Neural cell (in vitro differentiated cells): ENCODE measurements around the gene DNAJA3. TPM values are rescaled to one million over a fixed set of nuclear protein-coding genes. Genes with fewer than 3 reads are reported as not detected.

ENCODE experiments used
- H2AFZ ChIP-seq: fragments of 200-600, 300-800 bp; sonication (generic), shearing (Covaris generic); 2 replicates; pipeline ENCODE4 v1.6.0; 2014; ENCODE audit warnings: low read depth, mild to moderate bottlenecking, antibody characterized with exemption, low read length, moderate library complexity
- H3F3A ChIP-seq: fragments of 200-600 bp; shearing (Covaris generic); 2 replicates; pipeline ENCODE4 v1.6.1; 2016; ENCODE audit warnings: mild to moderate bottlenecking, moderate library complexity, mixed read lengths, antibody characterized with exemption, low read length; ENCODE audit not compliant: insufficient read depth, poor library complexity, severe bottlenecking
- H3K27ac ChIP-seq: fragments of 200-600, 300-800 bp; sonication (generic), shearing (Covaris generic); 2 replicates; pipeline ENCODE4 v1.5.1; 2014; ENCODE audit warnings: mild to moderate bottlenecking, low read length, moderate library complexity
- H3K27me3 ChIP-seq: fragments of 300-800, 200-600 bp; sonication (generic), shearing (Covaris generic); 2 replicates; pipeline ENCODE4 v1.6.0; 2014; ENCODE audit warnings: mild to moderate bottlenecking, low read depth, low read length, moderate library complexity; ENCODE audit not compliant: insufficient read depth
- H3K36me3 ChIP-seq: fragments of 300-800, 200-600 bp; sonication (generic), shearing (Covaris generic); 2 replicates; pipeline ENCODE4 v1.5.1; 2014; ENCODE audit warnings: mild to moderate bottlenecking, antibody characterized with exemption, low read length, moderate library complexity; ENCODE audit not compliant: insufficient read depth
- H3K4me2 ChIP-seq: fragments of 300-800, 200-600 bp; sonication (generic), shearing (Covaris generic); 2 replicates; pipeline ENCODE4 v1.6.0; 2014; ENCODE audit warnings: mild to moderate bottlenecking, low read length
- H3K4me3 ChIP-seq: fragments of 300-800, 200-600 bp; sonication (generic), shearing (Covaris generic); 2 replicates; pipeline ENCODE4 v1.5.1; 2014; ENCODE audit warnings: mild to moderate bottlenecking, low read length, moderate library complexity
- H3K79me2 ChIP-seq: fragments of 200-600 bp; shearing (Covaris generic); replicated peaks from 2 replicates; pipeline ENCODE4 v1.6.0; 2014; ENCODE audit warnings: mild to moderate bottlenecking, low read length, moderate library complexity; ENCODE audit not compliant: insufficient read depth
- H3K9ac ChIP-seq: fragments of 300-800, 200-600 bp; sonication (generic), shearing (Covaris generic); 2 replicates; pipeline ENCODE4 v1.6.1; 2016; ENCODE audit warnings: mild to moderate bottlenecking, low read length, mixed read lengths
- H3K9me2 ChIP-seq: fragments of 200-600 bp; shearing (Covaris generic); 2 replicates; pipeline ENCODE4 v1.6.1; 2016; ENCODE audit warnings: mild to moderate bottlenecking, low read length, mixed read lengths; ENCODE audit not compliant: insufficient read depth
- H3K9me3 ChIP-seq: fragments of 200-600, 300-800 bp; sonication (generic), shearing (Covaris generic); 2 replicates; pipeline ENCODE4 v1.6.1; 2016; ENCODE audit warnings: mild to moderate bottlenecking, mixed run types, low read length, moderate library complexity, mixed read lengths
- H4K20me1 ChIP-seq: fragments of 200-600 bp; shearing (Covaris generic); 2 replicates; pipeline ENCODE4 v1.6.1; 2016; ENCODE audit warnings: mild to moderate bottlenecking, mixed run types; ENCODE audit not compliant: insufficient read depth
- CTCF ChIP-seq: fragments of 450-650 bp; IDR thresholded peaks from 2 replicates; pipeline ENCODE4 v1.5.1; 2014; ENCODE audit warnings: antibody characterized with exemption, mild to moderate bottlenecking, moderate library complexity; ENCODE audit not compliant: poor library complexity, severe bottlenecking
- EP300 ChIP-seq: fragments of 450-650 bp; conservative IDR thresholded peaks from 2 replicates; pipeline ENCODE4 v1.6.1; 2014; ENCODE audit warnings: antibody characterized with exemption, mild to moderate bottlenecking, moderate library complexity; ENCODE audit not compliant: poor library complexity, severe bottlenecking
- EZH2 ChIP-seq: fragments of 200-600, 300-800 bp; shearing (Covaris generic), sonication (generic); IDR thresholded peaks from 2 replicates; pipeline ENCODE4 v1.6.1; 2014; ENCODE audit warnings: antibody characterized with exemption, low read length, borderline replicate concordance, mild to moderate bottlenecking; ENCODE audit not compliant: insufficient read depth, poor library complexity, severe bottlenecking
- MXI1 ChIP-seq: fragments of 450-650 bp; conservative IDR thresholded peaks from 2 replicates; pipeline ENCODE4 v1.6.1; 2014; ENCODE audit warnings: antibody characterized with exemption, mild to moderate bottlenecking; ENCODE audit not compliant: poor library complexity, severe bottlenecking
- POLR2AphosphoS5 ChIP-seq: IDR thresholded peaks from 2 replicates; pipeline ENCODE4 v1.6.1; 2012
- RAD21 ChIP-seq: fragments of 450-650 bp; conservative IDR thresholded peaks from 2 replicates; pipeline ENCODE4 v1.6.1; 2014; ENCODE audit warnings: antibody characterized with exemption, mild to moderate bottlenecking, moderate library complexity
- SMC3 ChIP-seq: fragments of 450-650 bp; conservative IDR thresholded peaks from 2 replicates; pipeline ENCODE4 v1.6.1; 2014; ENCODE audit warnings: antibody characterized with exemption, mild to moderate bottlenecking, moderate library complexity; ENCODE audit not compliant: poor library complexity
- TAF1 ChIP-seq: IDR thresholded peaks from 2 replicates; pipeline ENCODE4 v1.6.1; 2012; ENCODE audit warnings: low read depth
- polyA plus RNA-seq: library from polyadenylated mRNA; depleted of rRNA; stranded (reverse); fragments of >200 nt; gene quantifications from 2 replicates; pipeline ENCODE4 v1.2.3, GENCODE V29; 2014
- TF ChIP-seq, protein P1 (sequence below): IDR thresholded peaks from 2 replicates; pipeline ENCODE4 v1.6.1; 2012; ENCODE audit warnings: borderline replicate concordance

Gene DNAJA3
- polyA plus RNA-seq, 1 donor from 2014 or later, result 44.8 TPM

DNA sequence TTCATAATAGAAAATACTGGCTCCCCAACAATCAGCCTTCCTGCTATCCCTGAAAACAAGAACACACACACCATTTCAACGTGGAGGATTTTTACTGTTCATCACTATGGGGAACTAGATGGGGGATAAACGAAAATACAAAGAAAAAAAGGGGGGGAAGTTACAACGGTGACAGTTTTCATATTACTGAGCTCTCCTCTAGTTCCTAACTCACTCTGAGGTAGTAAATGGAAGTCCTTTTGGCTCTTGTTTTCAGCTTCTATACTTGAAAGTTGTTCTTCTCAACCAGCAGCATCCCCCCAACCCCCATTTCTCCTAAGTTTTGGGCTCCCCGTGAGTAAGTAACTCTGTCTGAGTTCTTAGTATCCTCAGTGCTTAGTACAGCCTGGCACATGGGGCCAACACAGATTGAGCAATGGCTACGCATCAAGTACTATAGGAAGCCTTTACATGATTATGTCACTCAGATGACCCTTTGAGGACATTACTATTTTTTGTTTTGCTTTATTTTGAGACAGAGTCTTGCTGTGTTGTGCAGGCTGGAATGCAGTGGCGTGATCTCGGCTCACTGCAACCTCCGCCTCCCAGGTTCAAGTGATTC is 5.1 kb upstream of the DNAJA3 start:
- no peaks in the 10 kb centered on the region for H3F3A ChIP-seq
- H3K27ac ChIP-seq, result no peak overlapping the region
- H3K4me3 ChIP-seq, result no peak overlapping the region
- no peaks in the 10 kb centered on the region for H4K20me1 ChIP-seq
- no peaks in the 10 kb centered on the region for H3K79me2 ChIP-seq
- H3K9me3 ChIP-seq, result no peaks in the 10 kb centered on the region
- H3K4me2 ChIP-seq, result no peak overlapping the region
- no peaks in the 10 kb centered on the region for H3K9me2 ChIP-seq
- H3K27me3 ChIP-seq, result no peaks in the 10 kb centered on the region
- no peak overlapping the region for H3K9ac ChIP-seq
- TF ChIP-seq POLR2AphosphoS5 (no peak), SMC3 (no peak), EZH2 (no peak), EP300 (no peak), TAF1 (no peak), MXI1 (no peak)
- TF ChIP-seq, protein P1, sequence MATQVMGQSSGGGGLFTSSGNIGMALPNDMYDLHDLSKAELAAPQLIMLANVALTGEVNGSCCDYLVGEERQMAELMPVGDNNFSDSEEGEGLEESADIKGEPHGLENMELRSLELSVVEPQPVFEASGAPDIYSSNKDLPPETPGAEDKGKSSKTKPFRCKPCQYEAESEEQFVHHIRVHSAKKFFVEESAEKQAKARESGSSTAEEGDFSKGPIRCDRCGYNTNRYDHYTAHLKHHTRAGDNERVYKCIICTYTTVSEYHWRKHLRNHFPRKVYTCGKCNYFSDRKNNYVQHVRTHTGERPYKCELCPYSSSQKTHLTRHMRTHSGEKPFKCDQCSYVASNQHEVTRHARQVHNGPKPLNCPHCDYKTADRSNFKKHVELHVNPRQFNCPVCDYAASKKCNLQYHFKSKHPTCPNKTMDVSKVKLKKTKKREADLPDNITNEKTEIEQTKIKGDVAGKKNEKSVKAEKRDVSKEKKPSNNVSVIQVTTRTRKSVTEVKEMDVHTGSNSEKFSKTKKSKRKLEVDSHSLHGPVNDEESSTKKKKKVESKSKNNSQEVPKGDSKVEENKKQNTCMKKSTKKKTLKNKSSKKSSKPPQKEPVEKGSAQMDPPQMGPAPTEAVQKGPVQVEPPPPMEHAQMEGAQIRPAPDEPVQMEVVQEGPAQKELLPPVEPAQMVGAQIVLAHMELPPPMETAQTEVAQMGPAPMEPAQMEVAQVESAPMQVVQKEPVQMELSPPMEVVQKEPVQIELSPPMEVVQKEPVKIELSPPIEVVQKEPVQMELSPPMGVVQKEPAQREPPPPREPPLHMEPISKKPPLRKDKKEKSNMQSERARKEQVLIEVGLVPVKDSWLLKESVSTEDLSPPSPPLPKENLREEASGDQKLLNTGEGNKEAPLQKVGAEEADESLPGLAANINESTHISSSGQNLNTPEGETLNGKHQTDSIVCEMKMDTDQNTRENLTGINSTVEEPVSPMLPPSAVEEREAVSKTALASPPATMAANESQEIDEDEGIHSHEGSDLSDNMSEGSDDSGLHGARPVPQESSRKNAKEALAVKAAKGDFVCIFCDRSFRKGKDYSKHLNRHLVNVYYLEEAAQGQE, result no peak
- no peak overlapping the region for H2AFZ ChIP-seq
- H3K36me3 ChIP-seq, result no peaks in the 10 kb centered on the region

DNA sequence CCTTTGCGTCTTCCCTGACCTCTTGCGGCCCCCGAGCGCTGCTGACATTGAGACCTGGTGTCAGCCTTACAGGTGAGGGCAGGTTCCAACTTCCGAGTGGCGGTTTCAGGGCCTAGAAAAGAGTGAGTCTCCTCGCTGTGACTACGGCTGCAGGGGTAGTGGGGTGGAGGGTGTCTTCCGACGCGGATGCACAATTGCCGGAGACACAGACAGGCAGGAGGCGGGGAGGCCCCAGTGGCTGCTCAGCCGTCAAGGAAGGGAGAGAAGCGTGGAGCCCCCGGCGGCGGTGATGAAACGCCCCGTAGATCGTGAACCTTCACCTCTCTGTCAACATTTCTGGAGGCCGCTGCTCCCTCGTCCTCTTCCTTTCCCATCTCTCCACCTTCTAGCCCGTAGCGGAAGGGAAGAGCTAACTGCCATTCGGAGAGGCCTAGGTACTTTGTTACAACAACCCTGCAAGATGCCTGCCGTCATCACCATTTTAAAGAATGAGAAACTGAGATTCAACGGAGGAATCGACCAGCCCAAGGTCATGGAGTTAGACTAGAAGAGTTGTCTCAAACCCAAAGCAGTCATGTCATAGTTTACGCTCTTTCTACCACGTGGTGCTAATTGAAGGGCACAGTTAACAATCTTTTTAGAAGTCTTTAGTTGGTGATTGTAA is 485 bp downstream of the DNAJA3 start:
- H2AFZ ChIP-seq, result no peak overlapping the region
- peak overlapping the region; percentile 75 for H3K4me3 ChIP-seq
- H3K9ac ChIP-seq, result peak overlapping the region; percentile 78
- peak; percentile 6 for TF ChIP-seq MXI1
- TF ChIP-seq RAD21, result no peak
- peak overlapping the region; percentile 41 for H3K4me2 ChIP-seq
- no peaks in the 10 kb centered on the region for H4K20me1 ChIP-seq
- H3K9me2 ChIP-seq, result no peaks in the 10 kb centered on the region
- H3K27me3 ChIP-seq, result no peaks in the 10 kb centered on the region
- H3K9me3 ChIP-seq, result no peaks in the 10 kb centered on the region
- H3K36me3 ChIP-seq, result no peaks in the 10 kb centered on the region
- no peaks in the 10 kb centered on the region for H3F3A ChIP-seq
- H3K79me2 ChIP-seq, result peaks cover 13% of the 10 kb centered on the region
- H3K27ac ChIP-seq, result peak overlapping the region; percentile 91

- Histone ChIP-seq H3K9me3 (no peaks in the 10 kb centered on the region), H3K27me3 (no peaks in the 10 kb centered on the region), H3K9ac (peak overlapping the region; percentile 78), H3F3A (no peaks in the 10 kb centered on the region), H3K36me3 (no peaks in the 10 kb centered on the region), H4K20me1 (no peaks in the 10 kb centered on the region), H3K27ac (peak overlapping the region; percentile 91), H3K79me2 (peaks cover 13% of the 10 kb centered on the region), H3K4me3 (peak overlapping the region; percentile 75), H2AFZ (no peak overlapping the region), H3K4me2 (peak overlapping the region; percentile 41), H3K9me2 (no peaks in the 10 kb centered on the region)
- TF ChIP-seq EP300, result no peak
- TF ChIP-seq CTCF, result no peak
- TF ChIP-seq POLR2AphosphoS5, result no peak
Measured at GRCh38 chr16:4426722-4427372, 1.2 kb downstream of the DNAJA3 start.
